Left kidney (tissue), 2 donors: ENCODE results near the gene KRT3. TPM values are rescaled to one million over a fixed set of nuclear protein-coding genes. Genes with fewer than 3 reads are reported as not detected.
A peak's percentile ranks its signal among the peaks of the same experiment; 100 is the strongest.
"Not testable (repeated sequence)": the region's sequence is repeated elsewhere in the genome, so short reads cannot be mapped to it uniquely, and the experiment has no call there.

Experiments
- DNase-seq: peaks from one replicate; pipeline ENCODE4 v3.0.0-alpha.2; 2013
- polyA plus RNA-seq: library from polyadenylated mRNA; unstranded; fragments of 120-200 nt; gene quantifications from one replicate; pipeline ENCODE4 v1.2.1, GENCODE V29; 2013; ENCODE audit not compliant: insufficient read length

Gene KRT3
- polyA plus RNA-seq, 1 donor, result not detected

- no peak for DNase-seq
Observed at GRCh38 chr12:52798003-52798670, 2.2 kb upstream of the KRT3 start.

DNA sequence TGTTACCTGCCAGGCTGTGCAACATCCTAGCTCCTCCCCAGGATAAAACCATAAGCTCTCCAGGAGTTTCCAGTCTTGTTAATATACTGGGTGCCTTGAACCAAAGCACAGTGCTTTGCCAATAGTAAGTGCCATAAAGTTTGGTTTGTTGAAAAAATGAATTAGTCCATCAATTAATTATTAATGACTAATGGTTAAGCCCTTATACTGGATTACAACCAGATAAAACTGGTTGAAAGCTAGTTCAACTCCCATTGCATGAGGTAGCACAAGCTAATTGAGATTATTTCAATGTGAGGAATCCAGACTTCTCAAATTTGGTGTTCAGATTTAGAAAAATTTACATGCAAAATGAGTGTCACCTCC, 1.6 kb upstream of the KRT3 start:
- DNase-seq, result no peak

GRCh38 chr12:52796839-52797528, 1.1 kb upstream of the KRT3 start:
- DNase-seq, result no peak

- DNase-seq, result no peak
Observed at GRCh38 chr12:52796429-52796794, 495 bp upstream of the KRT3 start.

- not testable (repeated sequence) for DNase-seq
Observed at GRCh38 chr12:52795332-52795674, 614 bp downstream of the KRT3 start.

- no peak for DNase-seq
Observed at GRCh38 chr12:52794479-52795331, 1.2 kb downstream of the KRT3 start.

GRCh38 chr12:52792185-52793029, 3.5 kb downstream of the KRT3 start:
- DNase-seq, result no peak

DNA sequence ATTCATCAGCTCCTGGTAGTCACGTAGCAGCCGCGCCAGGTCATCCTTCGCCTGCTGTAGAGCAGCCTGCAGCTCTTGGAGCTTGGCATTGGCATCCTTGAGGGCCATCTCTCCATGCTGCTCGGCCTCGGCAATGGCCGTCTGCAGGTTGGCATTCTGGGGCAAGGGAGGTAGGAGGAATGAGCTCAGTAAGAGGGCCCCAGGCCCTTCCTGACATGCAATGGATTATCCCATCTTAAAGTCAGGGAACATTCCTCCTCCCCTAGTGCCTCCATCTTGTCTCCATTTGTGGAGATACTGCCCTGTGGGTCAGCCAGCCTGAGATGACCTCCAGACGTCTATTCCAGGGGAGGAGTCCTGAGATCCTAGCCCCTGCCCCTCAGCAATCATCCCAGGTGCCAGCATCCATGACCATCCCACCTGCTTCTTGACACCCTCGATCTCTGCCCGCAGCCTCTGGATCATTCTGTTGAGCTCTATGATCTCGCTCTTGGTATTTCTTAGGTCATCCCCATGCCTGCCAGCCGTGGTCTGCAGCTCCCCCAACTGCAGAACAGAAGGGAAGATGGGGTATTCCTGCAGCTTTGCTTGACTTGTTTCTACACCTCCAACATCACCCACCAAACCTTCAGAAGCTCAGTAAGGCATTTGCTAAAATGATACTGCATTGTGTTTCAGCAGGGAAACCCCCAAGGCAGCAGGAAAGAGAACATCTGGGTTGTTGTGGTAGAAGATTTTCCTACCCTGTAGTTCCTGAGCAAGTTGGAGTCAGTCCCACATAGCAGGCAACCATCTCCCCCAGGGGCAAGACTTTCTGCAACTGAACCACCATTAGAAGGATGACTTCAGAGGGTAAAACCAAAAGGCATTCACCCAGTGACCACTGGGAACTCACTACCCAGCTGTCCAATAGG, 4.4 kb downstream of the KRT3 start:
- DNase-seq, result no peak

GRCh38 chr12:52790427-52791270, 5.3 kb downstream of the KRT3 start:
- DNase-seq, result no peak

- peak; percentile 11 for DNase-seq
Observed at GRCh38 chr12:52789637-52790426, 6.1 kb downstream of the KRT3 start.

GRCh38 chr12:52788876-52789636, 6.9 kb downstream of the KRT3 start:
- DNase-seq, result no peak

DNA sequence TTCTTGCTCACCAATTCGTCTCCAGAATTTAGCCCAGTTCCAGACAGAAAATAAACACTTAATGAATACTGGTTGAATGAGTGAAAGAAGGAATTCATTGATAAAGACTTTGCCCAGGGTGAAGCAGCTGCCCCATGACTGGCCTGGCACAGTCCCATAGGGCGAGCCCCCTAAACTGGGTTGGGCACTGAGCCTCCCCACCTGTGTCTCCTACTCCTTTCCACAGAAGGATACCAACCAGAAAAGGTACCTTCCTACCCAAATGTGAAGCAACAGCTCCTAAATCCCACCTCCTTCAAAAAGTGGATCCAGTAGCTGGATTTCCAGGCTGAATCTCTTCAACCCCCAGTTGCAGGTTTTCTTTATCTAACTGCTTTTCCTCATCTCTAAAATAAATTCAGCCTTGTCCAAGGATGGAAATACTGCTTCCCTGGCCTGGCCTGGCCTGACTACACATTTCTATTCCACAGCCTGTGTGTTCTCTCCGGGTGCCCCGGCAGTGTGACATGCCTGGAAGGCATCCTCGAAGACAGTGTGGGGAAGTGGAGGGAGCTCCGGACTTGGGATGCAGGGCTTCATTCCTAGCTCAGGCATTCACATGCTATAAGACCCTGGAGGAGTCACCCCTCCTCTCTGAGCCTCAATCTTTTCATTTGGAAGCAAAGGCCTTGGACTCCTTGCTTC, 7.6 kb downstream of the KRT3 start:
- DNase-seq, result no peak

DNA sequence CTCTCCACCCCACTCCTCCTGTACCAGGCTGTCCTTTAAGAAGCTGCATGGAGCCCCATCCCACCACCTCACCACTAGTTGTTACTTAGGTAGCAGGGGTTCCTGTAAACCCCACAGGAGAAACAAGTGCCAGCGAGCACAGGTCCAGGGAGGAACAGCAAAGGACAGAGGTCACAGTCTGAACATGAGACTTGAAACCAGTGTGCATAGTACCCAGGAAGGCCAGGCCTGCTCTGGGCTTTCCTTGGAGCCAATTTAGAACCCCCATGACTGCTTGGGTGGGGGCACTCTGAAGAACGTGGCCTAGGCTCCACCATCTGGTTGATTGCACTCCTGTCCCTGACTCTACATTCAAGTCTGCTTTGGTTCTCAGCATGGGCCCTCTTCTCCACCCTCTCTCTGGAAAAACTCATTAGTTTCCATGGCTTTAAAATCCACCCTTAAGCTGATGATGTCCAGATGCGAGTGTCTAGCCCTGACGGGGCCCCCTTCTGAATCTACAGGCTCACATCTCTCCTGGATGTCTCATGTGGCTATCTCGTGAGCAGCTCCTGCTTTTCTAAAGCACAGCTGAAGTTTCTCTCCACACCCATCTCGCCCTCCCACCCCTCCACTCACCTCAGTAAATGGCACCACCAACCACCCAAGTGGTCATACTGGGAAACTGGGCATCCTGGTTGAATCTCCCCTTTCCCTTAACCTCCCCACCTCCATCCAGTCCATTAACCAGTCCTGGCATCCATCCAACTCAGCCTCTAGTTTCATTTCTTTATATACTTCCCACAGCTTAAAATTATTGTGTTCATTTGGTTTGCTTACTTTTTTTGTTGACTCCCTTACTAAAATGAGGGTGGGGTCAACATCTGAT, 8.4 kb downstream of the KRT3 start:
- no peak for DNase-seq

- DNase-seq, result no peak
Observed at GRCh38 chr12:52784909-52785308, 11.0 kb downstream of the KRT3 start.

GRCh38 chr12:52783563-52784316, 12.2 kb downstream of the KRT3 start:
- DNase-seq, result no peak

GRCh38 chr12:52782502-52782901, 13.4 kb downstream of the KRT3 start:
- DNase-seq, result no peak
